PC-9 (cell line): ENCODE data around the gene TRIM36.

ENCODE experiments used
- CTCF ChIP-seq: fragments of 200-600 bp; sonication (generic); conservative IDR thresholded peaks from 2 replicates; pipeline ENCODE4 v1.6.1; 2017; ENCODE audit warnings: mixed run types, antibody characterized with exemption, mild to moderate bottlenecking, moderate library complexity
- EZH2 ChIP-seq: fragments of 200-600 bp; sonication (generic); IDR thresholded peaks from 2 replicates; pipeline ENCODE4 v1.8.0; 2017; ENCODE audit warnings: antibody characterized with exemption, low read depth

- TF ChIP-seq CTCF (no peak), EZH2 (no peak)
These were observed 72.5 kb downstream of the TRIM36 start for GRCh38 chr5:115097236-115097635.
